B cell (primary cell): ENCODE measurements around the gene ZNF580.

ENCODE experiments used
- EZH2 ChIP-seq: IDR thresholded peaks from 2 replicates; pipeline ENCODE4 v1.6.1; 2012; ENCODE audit warnings: borderline replicate concordance, low read depth, mild to moderate bottlenecking, moderate library complexity, low read length; ENCODE audit not compliant: insufficient read depth, poor library complexity, severe bottlenecking
- TF ChIP-seq, protein P1 (sequence below): fragments of 200-600 bp; IDR thresholded peaks from one replicate; pipeline ENCODE4 v1.8.0; 2022; ENCODE audit warnings: antibody characterized with exemption, mild to moderate bottlenecking

DNA sequence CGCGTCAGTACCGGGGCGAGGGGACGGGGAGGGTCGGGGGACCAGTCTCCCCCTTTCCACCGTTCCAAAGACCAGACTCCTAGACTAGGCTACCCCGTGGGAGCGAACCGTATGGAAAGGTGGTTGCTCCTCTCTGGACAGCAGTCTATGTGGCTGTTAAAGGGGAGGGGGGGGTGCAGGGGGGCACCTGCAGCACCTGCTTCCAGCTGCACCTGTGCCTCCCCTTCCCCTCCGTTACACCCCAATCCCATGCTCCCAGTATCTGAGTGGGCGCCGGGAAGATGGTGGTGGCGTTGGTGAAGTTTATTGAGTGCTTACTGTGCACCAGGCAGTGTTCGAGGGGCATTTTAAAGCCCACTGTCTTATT, 40.2 kb upstream of the ZNF580 start:
- TF ChIP-seq, protein P1, sequence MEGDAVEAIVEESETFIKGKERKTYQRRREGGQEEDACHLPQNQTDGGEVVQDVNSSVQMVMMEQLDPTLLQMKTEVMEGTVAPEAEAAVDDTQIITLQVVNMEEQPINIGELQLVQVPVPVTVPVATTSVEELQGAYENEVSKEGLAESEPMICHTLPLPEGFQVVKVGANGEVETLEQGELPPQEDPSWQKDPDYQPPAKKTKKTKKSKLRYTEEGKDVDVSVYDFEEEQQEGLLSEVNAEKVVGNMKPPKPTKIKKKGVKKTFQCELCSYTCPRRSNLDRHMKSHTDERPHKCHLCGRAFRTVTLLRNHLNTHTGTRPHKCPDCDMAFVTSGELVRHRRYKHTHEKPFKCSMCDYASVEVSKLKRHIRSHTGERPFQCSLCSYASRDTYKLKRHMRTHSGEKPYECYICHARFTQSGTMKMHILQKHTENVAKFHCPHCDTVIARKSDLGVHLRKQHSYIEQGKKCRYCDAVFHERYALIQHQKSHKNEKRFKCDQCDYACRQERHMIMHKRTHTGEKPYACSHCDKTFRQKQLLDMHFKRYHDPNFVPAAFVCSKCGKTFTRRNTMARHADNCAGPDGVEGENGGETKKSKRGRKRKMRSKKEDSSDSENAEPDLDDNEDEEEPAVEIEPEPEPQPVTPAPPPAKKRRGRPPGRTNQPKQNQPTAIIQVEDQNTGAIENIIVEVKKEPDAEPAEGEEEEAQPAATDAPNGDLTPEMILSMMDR: no peak
- TF ChIP-seq EZH2: no peak
